ENCODE data around the gene DSCAM.

DNA sequence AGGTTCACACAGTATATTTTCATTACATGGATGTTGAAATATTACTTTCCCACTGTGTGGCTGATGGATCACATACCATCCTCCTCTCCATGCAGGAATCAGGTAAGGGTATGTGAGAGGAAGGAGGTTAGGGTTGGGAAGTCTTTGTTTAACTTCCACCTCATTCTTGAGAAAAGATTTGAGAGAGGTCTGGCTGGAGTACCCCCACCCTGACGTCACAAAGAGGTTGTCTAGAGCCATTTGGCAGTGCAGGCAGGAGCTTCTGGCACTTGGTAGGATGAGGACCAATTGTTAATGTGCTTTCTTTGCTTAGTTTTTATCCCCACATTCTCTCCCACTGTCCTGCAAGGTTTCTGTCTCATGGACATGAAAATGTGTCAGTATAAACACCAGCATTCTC is 356.6 kb downstream of the DSCAM start:
- TF ChIP-seq POLR2A (IDR thresholded peaks at IDR 0.05; ENCODE audit: low read depth, low read length) (no peak), POLR2AphosphoS5 (IDR thresholded peaks at IDR 0.05; ENCODE audit: low read depth, low read length) (no peak)
